Endothelial cell (in vitro differentiated cells): ENCODE data around the gene AGBL4. TPM values are rescaled to one million over a fixed set of nuclear protein-coding genes. Genes with fewer than 3 reads are reported as not detected.

ENCODE experiments used
- DNase-seq: peaks from one replicate; pipeline ENCODE4 v3.0.0; 2021; ENCODE audit warnings: low spot score
- H3K27ac Mint-ChIP-seq: one replicate; pipeline ENCODE4 v1.8.0; 2021; ENCODE audit warnings: mixed read lengths, inconsistent platforms; ENCODE audit not compliant: unreplicated experiment
- H3K27me3 Mint-ChIP-seq: one replicate; pipeline ENCODE4 v1.8.0; 2021; ENCODE audit warnings: mild to moderate bottlenecking, moderate library complexity, mixed read lengths, inconsistent platforms; ENCODE audit not compliant: unreplicated experiment
- H3K36me3 Mint-ChIP-seq: one replicate; pipeline ENCODE4 v1.8.0; 2021; ENCODE audit warnings: mild to moderate bottlenecking, low read depth, mixed read lengths, inconsistent platforms; ENCODE audit not compliant: unreplicated experiment
- H3K4me1 Mint-ChIP-seq: one replicate; pipeline ENCODE4 v1.8.0; 2021; ENCODE audit warnings: mild to moderate bottlenecking, mixed read lengths, inconsistent platforms; ENCODE audit not compliant: unreplicated experiment
- H3K4me3 Mint-ChIP-seq: one replicate; pipeline ENCODE4 v1.8.0; 2021; ENCODE audit warnings: mild to moderate bottlenecking, mixed read lengths, inconsistent platforms; ENCODE audit not compliant: unreplicated experiment
- H3K9me3 Mint-ChIP-seq: one replicate; pipeline ENCODE4 v1.8.0; 2021; ENCODE audit warnings: mixed read lengths, inconsistent platforms; ENCODE audit not compliant: unreplicated experiment
- total RNA-seq: library from RNA; stranded (reverse); fragmentation: NEBNext Ultra II Directional; extraction: Animal tissue kit (Norgen Biotek cat#: 25700); gene quantifications from one replicate; pipeline ENCODE4 v1.2.1, GENCODE V29; 2021; ENCODE audit not compliant: unreplicated experiment
- TF ChIP-seq, protein P1 (sequence below): fragments of 200-600 bp; sonication (generic); IDR thresholded peaks from one replicate; pipeline ENCODE4 v1.5.0; 2021; ENCODE audit warnings: antibody characterized with exemption; ENCODE audit not compliant: unreplicated experiment

Gene AGBL4
- total RNA-seq, 1 donor from 2014 or later: 0.51 TPM

DNA sequence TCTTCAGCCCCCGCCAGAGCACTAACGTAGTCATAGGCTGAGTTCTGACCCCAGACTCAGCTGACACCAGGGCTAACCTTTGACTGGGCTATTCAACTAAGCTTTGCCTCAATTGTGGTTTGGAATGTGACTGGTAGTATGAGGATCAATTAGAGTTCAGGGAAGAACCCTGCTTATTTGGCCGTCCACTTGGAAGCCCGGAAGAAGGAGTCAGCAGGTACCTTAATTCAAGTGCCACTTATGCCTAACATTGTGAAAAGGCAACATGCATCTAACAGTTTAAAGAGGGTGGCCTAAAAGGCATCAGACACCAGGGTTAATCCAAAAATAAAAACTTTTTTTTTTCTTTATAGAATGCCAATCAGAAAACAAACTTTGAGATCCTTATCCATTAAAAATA lies 1339.4 kb downstream of the AGBL4 start:
- TF ChIP-seq, protein P1, sequence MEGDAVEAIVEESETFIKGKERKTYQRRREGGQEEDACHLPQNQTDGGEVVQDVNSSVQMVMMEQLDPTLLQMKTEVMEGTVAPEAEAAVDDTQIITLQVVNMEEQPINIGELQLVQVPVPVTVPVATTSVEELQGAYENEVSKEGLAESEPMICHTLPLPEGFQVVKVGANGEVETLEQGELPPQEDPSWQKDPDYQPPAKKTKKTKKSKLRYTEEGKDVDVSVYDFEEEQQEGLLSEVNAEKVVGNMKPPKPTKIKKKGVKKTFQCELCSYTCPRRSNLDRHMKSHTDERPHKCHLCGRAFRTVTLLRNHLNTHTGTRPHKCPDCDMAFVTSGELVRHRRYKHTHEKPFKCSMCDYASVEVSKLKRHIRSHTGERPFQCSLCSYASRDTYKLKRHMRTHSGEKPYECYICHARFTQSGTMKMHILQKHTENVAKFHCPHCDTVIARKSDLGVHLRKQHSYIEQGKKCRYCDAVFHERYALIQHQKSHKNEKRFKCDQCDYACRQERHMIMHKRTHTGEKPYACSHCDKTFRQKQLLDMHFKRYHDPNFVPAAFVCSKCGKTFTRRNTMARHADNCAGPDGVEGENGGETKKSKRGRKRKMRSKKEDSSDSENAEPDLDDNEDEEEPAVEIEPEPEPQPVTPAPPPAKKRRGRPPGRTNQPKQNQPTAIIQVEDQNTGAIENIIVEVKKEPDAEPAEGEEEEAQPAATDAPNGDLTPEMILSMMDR: no peak
- H3K9me3 Mint-ChIP-seq: no peaks in the 10 kb centered on the region
- H3K27ac Mint-ChIP-seq: no peak overlapping the region

DNA sequence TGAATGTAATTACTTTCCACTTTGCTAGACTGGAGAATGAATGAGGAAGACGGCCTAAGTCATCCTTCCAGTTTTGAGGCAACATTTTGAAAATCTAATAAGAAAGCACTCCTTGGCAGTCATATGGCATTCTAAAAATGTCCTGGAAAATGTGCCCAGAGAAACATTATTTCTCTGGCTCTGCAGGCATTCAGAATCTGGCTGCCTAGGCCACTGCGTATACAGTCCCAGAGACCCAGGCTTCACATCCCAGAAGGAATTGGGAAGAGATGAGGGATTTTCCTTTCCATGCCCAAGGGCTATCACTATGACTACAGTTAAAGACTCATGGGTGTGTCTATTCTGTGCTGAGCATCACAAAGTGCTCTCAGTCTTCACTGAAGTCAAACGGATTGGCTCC lies 1339.9 kb downstream of the AGBL4 start:
- no peak for DNase-seq
- peaks cover 4% of the 10 kb centered on the region for H3K36me3 Mint-ChIP-seq
- TF ChIP-seq, protein P1: no peak
- peaks cover 4% of the 10 kb centered on the region for H3K4me1 Mint-ChIP-seq
- H3K27me3 Mint-ChIP-seq: peaks cover 9% of the 10 kb centered on the region
- no peaks in the 10 kb centered on the region for H3K9me3 Mint-ChIP-seq
- no peak overlapping the region for H3K4me3 Mint-ChIP-seq
- no peak overlapping the region for H3K27ac Mint-ChIP-seq

More for the DNA sequence above, 1339.4 kb downstream of the AGBL4 start:
- no peak for DNase-seq
- peaks cover 4% of the 10 kb centered on the region for H3K36me3 Mint-ChIP-seq
- no peak overlapping the region for H3K4me3 Mint-ChIP-seq
- peaks cover 9% of the 10 kb centered on the region for H3K27me3 Mint-ChIP-seq
- H3K4me1 Mint-ChIP-seq: peaks cover 4% of the 10 kb centered on the region

DNA sequence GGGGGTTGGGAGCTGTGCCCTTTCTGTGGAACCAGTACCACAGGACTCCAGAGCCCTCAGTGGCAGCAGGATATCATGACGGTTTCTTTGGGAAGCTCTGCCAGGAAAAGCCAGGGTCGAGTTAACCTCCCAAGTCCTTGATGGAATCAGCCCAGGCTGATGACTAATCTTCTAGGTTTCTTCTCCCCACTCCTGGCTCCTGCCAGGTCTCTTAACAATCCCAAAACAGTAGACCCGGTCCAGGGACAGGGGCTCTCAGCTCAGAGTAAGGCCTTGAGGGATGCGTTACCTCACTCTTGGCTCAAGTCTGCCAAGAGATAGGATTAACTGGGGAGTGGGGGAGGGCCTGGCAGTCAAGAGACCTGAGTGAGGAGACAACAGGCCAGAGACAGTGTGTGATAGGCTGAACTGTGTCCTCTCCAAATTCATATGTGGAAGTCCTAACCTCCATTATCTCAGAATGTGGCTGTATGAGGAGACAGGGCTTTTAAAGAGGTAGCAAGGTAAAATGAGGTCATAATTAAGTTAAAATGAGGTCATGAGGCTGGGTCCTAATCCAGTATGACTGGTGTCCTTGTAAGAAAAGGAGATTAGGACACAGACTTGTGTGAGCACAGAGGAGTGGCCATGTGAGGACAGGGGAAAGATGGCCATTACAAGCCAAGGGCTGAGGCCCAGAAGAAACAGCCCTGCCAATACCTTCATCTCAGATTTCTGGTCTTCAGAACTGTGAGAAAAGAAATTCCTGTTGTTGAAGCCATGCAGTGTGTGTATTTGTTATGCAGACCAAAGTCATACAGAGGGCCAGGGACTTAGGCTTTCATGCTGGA lies 1342.1 kb downstream of the AGBL4 start:
- Mint-ChIP-seq H3K27ac (no peak overlapping the region), H3K36me3 (peaks cover 4% of the 10 kb centered on the region), H3K9me3 (no peaks in the 10 kb centered on the region), H3K27me3 (peaks cover 6% of the 10 kb centered on the region), H3K4me1 (no peaks in the 10 kb centered on the region), H3K4me3 (no peak overlapping the region)
- TF ChIP-seq, protein P1: no peak
- no peak for DNase-seq

DNA sequence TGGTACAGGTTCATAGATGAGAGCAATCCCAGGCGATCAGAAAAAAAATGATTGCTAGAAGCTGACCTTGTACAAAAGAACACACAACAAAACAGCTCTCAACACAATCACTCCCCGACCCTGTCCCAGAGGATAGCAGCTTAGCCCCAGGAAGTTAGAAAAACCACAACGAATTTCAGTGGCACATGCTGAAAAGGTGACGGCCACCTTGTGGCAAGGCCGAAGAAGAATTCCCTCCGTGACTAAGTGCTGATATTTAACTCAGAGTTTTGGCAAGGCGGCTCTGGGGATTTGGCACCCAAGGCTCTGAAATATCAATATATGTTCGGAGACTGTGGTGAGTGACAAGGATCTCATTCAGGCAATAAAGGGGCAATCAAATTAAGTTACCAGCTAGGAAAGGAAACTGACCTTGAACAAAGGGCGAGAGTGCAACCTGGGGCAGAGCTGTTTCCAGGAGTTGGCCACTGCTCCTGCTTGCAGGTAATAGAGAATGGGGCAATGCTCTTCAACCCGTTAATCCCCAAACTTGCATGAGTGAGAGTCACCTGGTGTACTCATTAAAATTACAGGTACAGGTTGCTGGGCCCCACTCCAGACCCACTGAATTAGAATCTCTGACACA lies 1343.2 kb downstream of the AGBL4 start:
- Mint-ChIP-seq H3K4me3 (no peak overlapping the region), H3K9me3 (no peaks in the 10 kb centered on the region), H3K27ac (no peak overlapping the region), H3K36me3 (no peaks in the 10 kb centered on the region), H3K4me1 (no peaks in the 10 kb centered on the region), H3K27me3 (peaks cover 6% of the 10 kb centered on the region)
- TF ChIP-seq, protein P1: no peak
- no peak for DNase-seq

DNA sequence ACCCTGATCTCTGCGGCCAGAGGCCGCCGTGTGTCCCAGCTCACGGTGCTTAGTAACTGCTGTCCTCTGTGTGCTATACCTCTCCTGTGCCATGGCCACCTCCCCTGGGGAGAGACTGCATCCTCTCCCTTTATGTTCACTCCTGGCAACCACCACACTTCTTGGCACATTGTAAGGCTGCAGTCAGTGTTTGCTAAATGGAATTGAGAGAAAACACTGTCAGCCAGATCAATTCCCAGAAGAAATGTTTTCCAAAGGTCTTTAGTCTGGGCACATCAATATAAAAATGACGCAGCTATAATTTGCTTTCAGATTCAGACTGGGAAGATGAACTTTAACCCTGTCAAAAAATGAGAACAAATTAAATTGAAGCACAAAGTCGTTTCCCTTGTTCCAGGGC lies 1343.9 kb downstream of the AGBL4 start:
- no peak for DNase-seq
- Mint-ChIP-seq H3K9me3 (no peaks in the 10 kb centered on the region), H3K27me3 (peaks cover 4% of the 10 kb centered on the region), H3K4me1 (no peaks in the 10 kb centered on the region), H3K36me3 (no peaks in the 10 kb centered on the region), H3K27ac (no peak overlapping the region), H3K4me3 (no peak overlapping the region)
- TF ChIP-seq, protein P1: no peak
